ENCODE measurements around the gene TMEM150A.

GRCh38 chr2:85600235-85600575 is 2.3 kb downstream of the TMEM150A start:
- no peak for TF ChIP-seq POLR2A (IDR thresholded peaks at IDR 0.05)
- TF ChIP-seq CTCF (IDR thresholded peaks at IDR 0.05 in 8 of 11, conservative IDR thresholded peaks at IDR 0.05 in 3 of 11): no peak
- no peak for TF ChIP-seq POLR2AphosphoS5 (IDR thresholded peaks at IDR 0.05)

All from spleen (tissue), 7 donors.